H9 (cell line): ENCODE measurements around the gene WNT7B. TPM values are rescaled to one million over a fixed set of nuclear protein-coding genes. Genes with fewer than 3 reads are reported as not detected.

ENCODE experiments used
- DNase-seq: peaks from one replicate; pipeline ENCODE4 v3.0.0-alpha.2; 2017
- H2AFZ ChIP-seq: one replicate; pipeline ENCODE4 v1.6.1; 2013; ENCODE audit warnings: mild to moderate bottlenecking, low read length, control low read depth, moderate library complexity
- H2AK5ac ChIP-seq: 2 replicates; pipeline ENCODE4 v1.6.1; 2013; ENCODE audit warnings: low read length, control low read depth, mixed read lengths; ENCODE audit not compliant: insufficient read length
- H2BK120ac ChIP-seq: one replicate; pipeline ENCODE4 v1.6.1; 2013; ENCODE audit warnings: low read depth, mild to moderate bottlenecking, low read length, control low read depth, inconsistent platforms; ENCODE audit not compliant: poor library complexity, severe bottlenecking
- H2BK12ac ChIP-seq: 2 replicates; pipeline ENCODE4 v1.6.1; 2013; ENCODE audit warnings: low read length, control low read depth, mixed read lengths, low read depth; ENCODE audit not compliant: insufficient read length
- H2BK15ac ChIP-seq: 2 replicates; pipeline ENCODE4 v1.6.1; 2013; ENCODE audit warnings: low read depth, low read length, control low read depth
- H2BK20ac ChIP-seq: one replicate; pipeline ENCODE4 v1.6.1; 2013; ENCODE audit warnings: low read depth, mild to moderate bottlenecking, low read length, control low read depth, inconsistent platforms; ENCODE audit not compliant: poor library complexity, severe bottlenecking
- H2BK5ac ChIP-seq: 2 replicates; pipeline ENCODE4 v1.6.1; 2013; ENCODE audit warnings: low read length, control low read depth, mixed read lengths; ENCODE audit not compliant: insufficient read length
- H3K14ac ChIP-seq: 2 replicates; pipeline ENCODE4 v1.6.1; 2013; ENCODE audit warnings: low read length, control low read depth; ENCODE audit not compliant: insufficient read depth
- H3K18ac ChIP-seq: 2 replicates; pipeline ENCODE4 v1.6.1; 2013; ENCODE audit warnings: low read depth, mild to moderate bottlenecking, mixed read lengths, low read length, control low read depth; ENCODE audit not compliant: insufficient read length
- H3K23ac ChIP-seq: 2 replicates; pipeline ENCODE4 v1.6.1; 2013; ENCODE audit warnings: low read length, control low read depth, mixed read lengths, low read depth; ENCODE audit not compliant: insufficient read length
- H3K23me2 ChIP-seq: 2 replicates; pipeline ENCODE4 v1.6.1; 2013; ENCODE audit warnings: low read depth, mild to moderate bottlenecking, mixed read lengths, low read length, control low read depth; ENCODE audit not compliant: insufficient read length, poor library complexity, severe bottlenecking
- H3K27ac ChIP-seq: 2 replicates; pipeline ENCODE4 v1.5.1; 2013; ENCODE audit warnings: low read length, control low read depth, mixed read lengths, low read depth; ENCODE audit not compliant: insufficient read length
- H3K27me3 ChIP-seq: 2 replicates; pipeline ENCODE4 v1.6.1; 2013; ENCODE audit warnings: low read length, control low read depth, inconsistent platforms; ENCODE audit not compliant: insufficient read depth
- H3K4ac ChIP-seq: 2 replicates; pipeline ENCODE4 v1.6.1; 2013; ENCODE audit warnings: low read depth, mild to moderate bottlenecking, control low read depth, inconsistent platforms, low read length, moderate library complexity
- H3K4me1 ChIP-seq: 2 replicates; pipeline ENCODE4 v1.6.1; 2013; ENCODE audit warnings: low read length, control low read depth, inconsistent platforms; ENCODE audit not compliant: insufficient read depth
- H3K4me2 ChIP-seq: 2 replicates; pipeline ENCODE4 v1.6.1; 2013; ENCODE audit warnings: low read length, control low read depth, mixed read lengths; ENCODE audit not compliant: insufficient read length, insufficient read depth
- H3K56ac ChIP-seq: 2 replicates; pipeline ENCODE4 v1.6.1; 2013; ENCODE audit warnings: low read depth, mild to moderate bottlenecking, mixed read lengths, low read length, control low read depth; ENCODE audit not compliant: insufficient read length
- H3K79me1 ChIP-seq: 2 replicates; pipeline ENCODE4 v1.6.1; 2013; ENCODE audit warnings: low read depth, mild to moderate bottlenecking, moderate library complexity, low read length, control low read depth, inconsistent platforms; ENCODE audit not compliant: insufficient read depth, poor library complexity, severe bottlenecking
- H3K79me2 ChIP-seq: 2 replicates; pipeline ENCODE4 v1.6.1; 2013; ENCODE audit warnings: low read length, control low read depth, inconsistent platforms; ENCODE audit not compliant: insufficient read depth
- H3K9ac ChIP-seq: 2 replicates; pipeline ENCODE4 v1.6.1; 2013; ENCODE audit warnings: low read length, control low read depth, mixed read lengths; ENCODE audit not compliant: insufficient read length; ENCODE audit errors: extremely low read depth
- H3K9me3 ChIP-seq: one replicate; pipeline ENCODE4 v1.6.1; 2013; ENCODE audit warnings: low read depth, low read length, inconsistent platforms; ENCODE audit not compliant: control insufficient read depth
- H3T11ph ChIP-seq: one replicate; pipeline ENCODE4 v1.6.1; 2013; ENCODE audit warnings: mild to moderate bottlenecking, low read length, control low read depth, inconsistent platforms
- H4K20me1 ChIP-seq: one replicate; pipeline ENCODE4 v1.6.1; 2013; ENCODE audit not compliant: control insufficient read depth, insufficient read length, insufficient read depth
- H4K5ac ChIP-seq: 2 replicates; pipeline ENCODE4 v1.6.1; 2013; ENCODE audit warnings: low read depth, mild to moderate bottlenecking, mixed read lengths, low read length, control low read depth; ENCODE audit not compliant: insufficient read length
- H4K8ac ChIP-seq: replicated peaks from 2 replicates; pipeline ENCODE4 v1.6.1; 2013; ENCODE audit warnings: low read length, control low read depth, mixed read lengths, low read depth; ENCODE audit not compliant: insufficient read length
- H4K91ac ChIP-seq: 2 replicates; pipeline ENCODE4 v1.6.1; 2013; ENCODE audit warnings: low read depth, mild to moderate bottlenecking, moderate library complexity, mixed read lengths, low read length, control low read depth; ENCODE audit not compliant: insufficient read length
- H3K27ac Mint-ChIP-seq, 3 experiments: 2 replicates in 2 of 3; 3 replicates in 1 of 3; pipeline ENCODE4 v1.8.0; 2020 to 2021; ENCODE audit warnings: mixed read lengths in 3 of 3, mild to moderate bottlenecking in 1 of 3, moderate library complexity in 1 of 3
- H3K27me3 Mint-ChIP-seq: 2 replicates; pipeline ENCODE4 v1.8.0; 2021; ENCODE audit warnings: low read depth, mild to moderate bottlenecking, moderate library complexity, mixed read lengths
- H3K36me3 Mint-ChIP-seq, 3 experiments: 2 replicates in 2 of 3; 3 replicates in 1 of 3; pipeline ENCODE4 v1.8.0; 2020 to 2021; ENCODE audit warnings: low read depth in 3 of 3, mixed read lengths in 3 of 3; ENCODE audit not compliant: insufficient read depth in 1 of 3
- H3K4me1 Mint-ChIP-seq, 2 experiments: 2 replicates each; pipeline ENCODE4 v1.8.0; 2020; ENCODE audit warnings: mixed read lengths in 2 of 2
- H3K4me3 Mint-ChIP-seq, 2 experiments: 2 replicates in 1 of 2; 3 replicates in 1 of 2; pipeline ENCODE4 v1.8.0; 2020 to 2021; ENCODE audit warnings: mild to moderate bottlenecking in 2 of 2, mixed read lengths in 2 of 2, moderate library complexity in 1 of 2
- H3K9me3 Mint-ChIP-seq, 2 experiments: 2 replicates in 1 of 2; 3 replicates in 1 of 2; pipeline ENCODE4 v1.8.0; 2020; ENCODE audit warnings: mild to moderate bottlenecking in 2 of 2, mixed read lengths in 2 of 2, moderate library complexity in 1 of 2
- WGBS: extraction: QIAGEN DNeasy Blood & Tissue Kit; methylation state at CpG from one replicate; pipeline ENCODE4 v1.1.7; 2013; ENCODE audit warnings: missing lambda C conversion rate, low lambda C conversion rate, mixed read lengths; ENCODE audit not compliant: insufficient read length; ENCODE audit errors: extremely low coverage; 5-methylcytosine and 5-hydroxymethylcytosine counted together
- total RNA-seq: library from RNA; stranded (reverse); gene quantifications from 2 replicates; pipeline ENCODE4 v1.2.1, GENCODE V29; 2021
- TF ChIP-seq, protein P1 (sequence below): fragments of 200-600 bp; sonication (generic); conservative IDR thresholded peaks from 3 replicates; pipeline ENCODE4 v1.8.0; 2021; ENCODE audit warnings: antibody characterized with exemption, mild to moderate bottlenecking

WNT7B gene
- total RNA-seq, 1 experiment from 2014 or later = 0.09 TPM

DNA sequence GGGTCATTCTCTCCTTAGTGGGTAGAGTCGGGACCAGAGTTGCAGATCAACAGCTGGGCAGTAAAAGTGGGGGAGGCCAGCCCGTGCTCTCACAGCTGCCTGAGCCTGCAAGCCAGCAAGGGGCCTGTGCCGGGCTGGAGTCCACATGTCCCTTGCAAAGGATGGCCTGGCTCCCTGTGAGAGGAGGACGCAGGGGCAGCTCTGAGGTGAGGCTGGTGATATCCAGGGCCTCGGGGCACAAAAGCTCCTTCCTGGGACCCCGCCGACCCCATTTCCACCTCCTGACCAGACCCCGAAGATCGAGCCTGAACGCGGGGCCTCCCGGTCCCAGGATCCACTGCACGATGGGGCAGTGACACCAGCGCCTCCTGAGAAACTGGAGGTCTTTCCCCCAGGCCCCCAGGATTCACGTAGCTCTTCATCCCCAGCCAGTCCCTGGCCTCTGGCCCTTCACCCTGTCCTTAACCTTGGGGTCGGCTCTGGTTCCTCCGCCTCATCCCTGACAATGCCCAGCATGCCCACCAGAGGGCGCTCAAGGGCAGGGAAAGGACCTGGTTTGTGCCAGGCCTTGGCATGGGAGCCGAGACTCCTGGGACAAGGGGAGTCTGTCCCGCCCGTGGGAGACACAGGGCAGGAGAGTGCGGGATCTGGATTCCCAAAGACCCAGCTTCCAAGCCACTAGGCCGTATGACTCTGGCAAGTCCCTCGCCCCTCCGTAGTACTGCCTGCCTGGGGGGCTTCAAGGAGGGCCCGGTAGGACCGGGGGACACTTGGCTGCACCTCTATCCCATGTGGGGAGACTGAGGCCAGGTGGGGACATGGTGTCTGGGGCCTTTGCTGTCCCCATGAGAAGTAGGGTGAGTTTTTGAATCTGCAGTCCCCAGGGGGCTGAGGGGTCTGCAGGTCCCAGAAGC, 17.8 kb upstream of the WNT7B start:
- no CpG with 5 or more reads among the region's 27 CpGs for WGBS

More for the DNA sequence above, 17.8 kb upstream of the WNT7B start:
- Histone ChIP-seq H3T11ph (no peak overlapping the region), H3K27me3 (no peaks in the 10 kb centered on the region), H3K23ac (no peak overlapping the region), H2BK120ac (no peak overlapping the region), H3K4me1 (no peaks in the 10 kb centered on the region), H2BK15ac (no peak overlapping the region), H3K14ac (no peak overlapping the region), H4K5ac (no peak overlapping the region), H3K27ac (no peak overlapping the region), H2BK20ac (no peak overlapping the region), H4K91ac (no peak overlapping the region), H3K4me2 (no peak overlapping the region), H3K23me2 (no peaks in the 10 kb centered on the region), H3K56ac (no peak overlapping the region), H3K79me1 (no peaks in the 10 kb centered on the region), H4K8ac (no peak overlapping the region), H2AFZ (no peak overlapping the region), H2BK12ac (no peak overlapping the region), H3K4ac (no peak overlapping the region), H2AK5ac (no peak overlapping the region), H3K9ac (no peak overlapping the region), H3K9me3 (no peaks in the 10 kb centered on the region), H4K20me1 (no peaks in the 10 kb centered on the region), H3K79me2 (no peaks in the 10 kb centered on the region), H3K18ac (no peak overlapping the region), H2BK5ac (no peak overlapping the region)
- no peak overlapping the region for H3K4me3 Mint-ChIP-seq
- H3K27me3 Mint-ChIP-seq = peaks cover 18% of the 10 kb centered on the region
- H3K36me3 Mint-ChIP-seq = peaks cover 0 to 3% (median 0%) of the 10 kb centered on the region in 3 experiments; a peak in 1 of 7 replicates
- TF ChIP-seq, protein P1, sequence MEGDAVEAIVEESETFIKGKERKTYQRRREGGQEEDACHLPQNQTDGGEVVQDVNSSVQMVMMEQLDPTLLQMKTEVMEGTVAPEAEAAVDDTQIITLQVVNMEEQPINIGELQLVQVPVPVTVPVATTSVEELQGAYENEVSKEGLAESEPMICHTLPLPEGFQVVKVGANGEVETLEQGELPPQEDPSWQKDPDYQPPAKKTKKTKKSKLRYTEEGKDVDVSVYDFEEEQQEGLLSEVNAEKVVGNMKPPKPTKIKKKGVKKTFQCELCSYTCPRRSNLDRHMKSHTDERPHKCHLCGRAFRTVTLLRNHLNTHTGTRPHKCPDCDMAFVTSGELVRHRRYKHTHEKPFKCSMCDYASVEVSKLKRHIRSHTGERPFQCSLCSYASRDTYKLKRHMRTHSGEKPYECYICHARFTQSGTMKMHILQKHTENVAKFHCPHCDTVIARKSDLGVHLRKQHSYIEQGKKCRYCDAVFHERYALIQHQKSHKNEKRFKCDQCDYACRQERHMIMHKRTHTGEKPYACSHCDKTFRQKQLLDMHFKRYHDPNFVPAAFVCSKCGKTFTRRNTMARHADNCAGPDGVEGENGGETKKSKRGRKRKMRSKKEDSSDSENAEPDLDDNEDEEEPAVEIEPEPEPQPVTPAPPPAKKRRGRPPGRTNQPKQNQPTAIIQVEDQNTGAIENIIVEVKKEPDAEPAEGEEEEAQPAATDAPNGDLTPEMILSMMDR = peak; percentile 98
- peak; percentile 87 for DNase-seq
- peaks cover 3% of the 10 kb centered on the region in 2 experiments; a peak in 3 of 4 replicates for H3K4me1 Mint-ChIP-seq
- no peak overlapping the region for H3K27ac Mint-ChIP-seq
- peaks cover 2 to 4% of the 10 kb centered on the region in 2 experiments; a peak in 2 of 5 replicates for H3K9me3 Mint-ChIP-seq
